OCI-LY7 (cell line): ENCODE results near the gene DNAJC8.

Experiments
- EZH2phosphoT487 ChIP-seq: fragments of 200-600 bp; sonication (generic); IDR thresholded peaks from 2 replicates; pipeline ENCODE4 v1.6.1; 2018; ENCODE audit warnings: low read depth, borderline replicate concordance, mild to moderate bottlenecking, mixed run types, antibody characterized with exemption, low read length, moderate library complexity, mixed read lengths
- TF ChIP-seq, protein P1 (sequence below): fragments of 200-600 bp; sonication (generic); conservative IDR thresholded peaks from 2 replicates; pipeline ENCODE4 v1.5.1; 2014; ENCODE audit warnings: mild to moderate bottlenecking, antibody characterized with exemption, low read length, moderate library complexity, mixed read lengths

DNA sequence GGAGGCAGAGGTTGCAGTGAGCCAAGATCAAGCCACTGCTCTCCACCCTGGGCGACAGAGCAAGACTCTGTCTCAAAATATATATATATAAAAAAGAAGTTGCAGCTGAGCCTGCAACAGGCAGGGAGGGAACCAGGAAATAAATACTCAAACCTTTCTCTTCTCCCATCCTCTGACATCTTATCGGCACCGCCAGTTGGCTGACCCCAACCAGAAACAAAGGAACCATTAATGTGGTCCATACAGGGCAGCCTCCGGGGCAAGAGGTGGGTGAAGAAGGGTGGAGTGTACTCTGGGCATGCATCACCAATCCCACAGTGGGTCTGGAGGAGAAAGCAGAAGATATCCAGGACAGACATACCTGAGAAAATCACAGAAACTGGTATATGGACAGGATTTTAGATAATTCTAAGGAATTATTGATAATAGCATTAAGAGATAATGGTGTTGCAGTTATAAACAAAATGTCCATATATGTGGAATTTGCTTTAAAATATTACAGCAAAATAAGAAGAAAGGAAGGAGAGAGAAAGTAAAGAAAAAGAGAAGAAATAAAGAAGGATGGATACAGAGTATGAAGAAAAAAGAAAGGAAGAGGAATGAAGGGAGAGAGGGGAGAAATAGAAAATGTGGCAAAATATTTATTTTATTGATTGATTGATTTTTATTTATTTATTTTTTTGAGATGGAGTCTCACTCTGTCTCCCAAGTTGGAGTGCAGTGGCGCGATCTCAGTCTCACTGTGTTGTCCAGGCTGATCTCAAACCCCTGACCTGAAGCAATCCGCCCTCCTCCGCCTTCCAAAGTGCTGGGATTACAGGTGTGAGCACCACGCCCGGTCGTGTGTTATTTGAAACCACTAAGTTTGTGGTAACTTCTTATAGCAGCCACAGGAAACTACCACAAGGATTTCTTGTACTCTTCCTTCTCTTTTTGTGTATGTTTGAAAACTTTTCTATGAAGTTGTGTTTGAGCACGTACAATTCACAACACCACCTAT, 52.2 kb downstream of the DNAJC8 start:
- TF ChIP-seq, protein P1, sequence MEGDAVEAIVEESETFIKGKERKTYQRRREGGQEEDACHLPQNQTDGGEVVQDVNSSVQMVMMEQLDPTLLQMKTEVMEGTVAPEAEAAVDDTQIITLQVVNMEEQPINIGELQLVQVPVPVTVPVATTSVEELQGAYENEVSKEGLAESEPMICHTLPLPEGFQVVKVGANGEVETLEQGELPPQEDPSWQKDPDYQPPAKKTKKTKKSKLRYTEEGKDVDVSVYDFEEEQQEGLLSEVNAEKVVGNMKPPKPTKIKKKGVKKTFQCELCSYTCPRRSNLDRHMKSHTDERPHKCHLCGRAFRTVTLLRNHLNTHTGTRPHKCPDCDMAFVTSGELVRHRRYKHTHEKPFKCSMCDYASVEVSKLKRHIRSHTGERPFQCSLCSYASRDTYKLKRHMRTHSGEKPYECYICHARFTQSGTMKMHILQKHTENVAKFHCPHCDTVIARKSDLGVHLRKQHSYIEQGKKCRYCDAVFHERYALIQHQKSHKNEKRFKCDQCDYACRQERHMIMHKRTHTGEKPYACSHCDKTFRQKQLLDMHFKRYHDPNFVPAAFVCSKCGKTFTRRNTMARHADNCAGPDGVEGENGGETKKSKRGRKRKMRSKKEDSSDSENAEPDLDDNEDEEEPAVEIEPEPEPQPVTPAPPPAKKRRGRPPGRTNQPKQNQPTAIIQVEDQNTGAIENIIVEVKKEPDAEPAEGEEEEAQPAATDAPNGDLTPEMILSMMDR: no peak
- TF ChIP-seq EZH2phosphoT487: no peak
